GM18909 (cell line): ENCODE data around the gene SALL1.

ENCODE experiments used
- ATAC-seq: cut with Tn5 transposase; IDR thresholded peaks from one replicate; pipeline ENCODE4 v1.9.1; 2021; ENCODE audit warnings: mild to moderate bottlenecking; ENCODE audit not compliant: unreplicated experiment, poor library complexity

The SALL1 gene

DNA sequence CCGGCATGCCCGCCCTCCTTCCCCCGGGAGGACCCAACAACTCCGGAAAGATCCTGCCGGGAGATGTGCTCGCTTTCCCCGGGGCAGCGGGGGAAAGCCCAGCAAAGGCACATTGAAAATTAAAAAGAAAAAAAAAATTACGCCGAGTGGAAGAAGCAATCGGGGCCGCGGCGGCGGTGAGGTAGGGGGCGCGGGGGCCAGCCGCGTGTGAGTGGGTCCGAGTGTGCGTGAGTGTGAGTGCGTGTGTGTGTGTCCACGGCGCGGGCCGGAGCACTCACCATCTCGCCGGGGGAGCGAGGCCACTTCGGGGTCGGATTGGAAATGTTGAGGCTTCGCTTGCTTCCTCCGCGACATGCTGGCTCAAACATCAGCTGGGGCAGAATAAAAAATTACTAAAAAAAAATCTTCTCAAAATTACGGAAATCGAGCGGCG is at the start of gene SALL1:
SALL1 (minus strand) TSS at position 383 of the 433 bp plus-strand sequence; CDS start at position 354, 29 bp downstream.
- no peak for ATAC-seq

DNA sequence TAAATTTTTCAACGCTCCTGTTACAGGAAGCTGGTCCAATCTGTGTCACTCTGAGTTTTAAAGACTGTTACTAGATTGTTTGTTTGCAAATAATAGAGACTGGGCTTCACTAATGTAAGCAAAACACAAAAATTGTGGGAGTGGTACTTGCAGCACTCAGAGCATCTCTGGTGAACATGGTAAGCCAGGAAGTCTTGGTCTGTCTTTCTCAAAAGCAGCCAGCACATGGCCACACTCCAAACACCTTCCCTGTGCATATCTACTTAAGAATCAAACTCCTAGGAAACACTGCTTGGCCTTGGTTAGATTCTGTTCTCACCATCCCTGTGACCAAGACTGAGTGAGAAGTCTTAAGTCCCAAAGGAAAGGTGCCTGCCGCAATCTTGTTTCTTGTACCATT is 49.7 kb upstream of the SALL1 start:
- ATAC-seq: no peak

DNA sequence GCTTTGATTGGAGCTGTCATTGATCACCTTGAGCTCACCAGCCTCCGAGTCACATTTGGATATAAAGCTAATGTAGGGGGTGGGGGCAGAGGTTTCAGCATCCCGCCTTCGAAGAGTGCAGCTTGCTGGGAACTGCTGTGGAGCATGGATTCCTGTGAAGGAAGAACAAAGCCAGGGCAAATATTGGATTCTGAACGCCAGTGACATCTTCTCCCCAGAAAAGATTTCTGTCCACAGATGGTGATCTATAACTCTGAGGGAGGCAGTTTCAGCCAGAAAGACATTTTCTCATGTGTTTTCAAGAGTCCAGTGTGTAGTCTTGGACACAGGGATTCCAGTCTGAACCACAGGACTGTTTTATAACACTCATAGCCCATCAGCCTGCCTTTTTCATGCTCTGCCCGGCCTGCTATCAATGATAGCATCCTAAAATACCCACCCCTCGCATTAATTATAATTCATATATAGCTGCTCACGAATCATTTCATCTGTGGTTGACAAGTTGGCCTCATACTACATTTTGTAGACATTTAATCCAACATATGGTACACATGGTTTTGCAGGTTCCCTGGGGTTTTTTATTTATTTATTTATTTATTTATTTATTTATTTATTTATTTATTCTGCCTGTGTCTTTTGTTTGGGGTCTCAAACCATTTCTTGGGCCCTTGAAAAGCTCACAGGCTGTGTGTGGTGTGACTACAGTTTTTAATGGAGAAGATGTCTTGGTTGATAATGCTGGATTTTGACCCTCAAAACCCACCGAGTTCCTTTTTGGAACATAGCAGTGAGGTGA is 47.1 kb upstream of the SALL1 start:
- no peak for ATAC-seq

DNA sequence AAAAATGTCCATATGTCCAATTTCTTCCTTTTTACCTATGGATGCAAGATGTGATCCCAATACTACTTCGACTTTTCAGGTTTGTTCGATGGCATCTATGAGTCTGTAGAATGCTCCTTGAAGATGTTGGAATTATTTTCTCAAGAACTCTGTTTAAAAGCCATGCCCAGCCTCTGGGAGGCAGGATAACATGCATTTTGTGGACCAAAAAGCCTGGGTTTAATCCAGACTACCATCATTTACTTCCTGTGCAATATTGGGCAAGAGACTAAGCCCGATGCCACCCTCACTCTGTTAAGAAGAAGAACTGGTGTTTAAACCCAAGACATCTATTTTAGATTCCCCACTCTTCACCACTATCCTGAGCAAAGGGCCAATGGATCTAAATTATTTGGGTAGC is 42.8 kb upstream of the SALL1 start:
- ATAC-seq: no peak

DNA sequence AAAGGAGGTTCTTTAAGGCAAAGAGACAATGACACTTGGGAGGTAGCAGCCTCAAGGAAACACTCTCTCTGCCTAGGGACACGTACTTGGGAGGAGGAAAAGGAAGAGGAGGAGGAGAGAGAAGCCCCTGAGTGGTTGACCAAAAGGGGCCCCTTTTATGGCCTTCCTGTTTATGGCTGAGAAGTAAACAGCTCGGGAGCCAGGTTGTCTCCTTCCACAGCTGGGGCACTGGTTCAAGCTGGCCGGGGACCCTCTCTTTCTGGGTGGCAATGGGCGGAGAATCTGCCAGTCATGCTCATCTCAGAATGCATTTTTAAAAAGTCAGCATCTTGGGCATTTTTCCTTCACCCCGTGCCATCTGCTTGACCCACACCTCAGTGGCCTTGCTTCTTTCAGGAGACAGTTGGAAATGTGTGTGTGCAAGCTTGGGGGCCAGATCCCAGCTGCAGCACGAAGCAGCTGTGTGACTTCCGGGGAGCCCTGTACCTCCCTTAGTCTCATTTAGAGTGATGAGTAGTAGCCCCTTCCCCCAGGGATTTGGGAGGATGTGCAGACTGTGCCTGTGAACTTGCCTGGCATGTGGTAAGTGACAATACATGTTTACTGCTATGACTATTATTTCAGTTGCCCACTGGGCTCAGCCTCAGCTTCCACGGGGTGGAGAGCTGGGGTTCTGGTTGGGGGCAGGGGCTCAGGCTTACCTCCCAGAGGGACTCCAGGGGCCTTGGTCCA is 33.8 kb upstream of the SALL1 start:
- ATAC-seq: peak; percentile 83

DNA sequence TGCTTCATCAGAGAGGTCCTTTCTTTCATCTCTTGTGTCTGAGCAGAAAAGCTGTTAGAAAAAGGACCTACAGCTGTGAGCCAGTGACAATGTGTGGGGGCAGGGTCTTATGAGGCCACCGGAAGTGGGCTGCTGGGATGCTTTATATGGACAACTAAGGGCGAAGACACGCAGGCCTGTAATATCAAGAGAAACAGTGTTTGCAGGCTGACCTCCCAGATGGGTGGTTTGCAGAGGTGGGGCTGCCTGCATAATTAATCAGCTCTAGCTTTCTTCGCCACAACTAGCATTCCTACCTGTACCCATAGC is 30.4 kb upstream of the SALL1 start:
- no peak for ATAC-seq

DNA sequence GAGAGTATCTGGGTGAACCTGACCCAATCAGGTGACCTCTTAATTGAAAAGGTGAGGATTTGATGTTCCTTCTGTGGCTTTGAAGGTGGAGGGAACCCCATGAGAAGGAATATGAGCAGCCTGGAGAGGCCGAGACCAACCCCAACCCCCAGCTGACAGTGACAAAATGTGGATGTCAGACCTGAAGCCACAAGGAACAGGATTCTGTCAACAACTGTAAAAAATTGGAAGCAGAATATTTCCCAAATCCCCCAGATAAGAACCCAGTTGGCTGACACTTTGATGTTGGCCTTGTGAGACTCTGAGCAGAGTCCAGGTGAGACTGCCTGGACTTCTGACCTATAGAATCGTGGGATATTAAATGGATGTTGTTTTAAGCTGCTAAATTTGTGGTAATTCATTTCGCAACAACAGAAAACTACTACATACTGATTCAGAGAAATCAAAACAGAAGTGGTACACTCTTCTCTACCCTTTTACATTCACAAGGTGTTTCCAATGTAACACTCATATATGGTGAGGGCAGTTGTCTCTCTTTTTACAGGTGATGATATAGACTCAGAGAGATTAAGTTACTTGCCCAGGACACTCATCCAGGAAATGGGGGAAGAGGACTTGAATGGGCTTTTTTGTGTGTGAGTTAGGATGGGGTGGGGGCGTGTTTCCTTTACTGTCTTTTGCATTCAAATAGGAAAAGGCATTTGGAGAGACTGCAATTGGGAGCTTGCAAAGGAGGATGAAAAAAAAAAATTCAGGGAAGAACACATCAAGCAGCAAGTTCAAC is 29.8 kb upstream of the SALL1 start:
- ATAC-seq: no peak

DNA sequence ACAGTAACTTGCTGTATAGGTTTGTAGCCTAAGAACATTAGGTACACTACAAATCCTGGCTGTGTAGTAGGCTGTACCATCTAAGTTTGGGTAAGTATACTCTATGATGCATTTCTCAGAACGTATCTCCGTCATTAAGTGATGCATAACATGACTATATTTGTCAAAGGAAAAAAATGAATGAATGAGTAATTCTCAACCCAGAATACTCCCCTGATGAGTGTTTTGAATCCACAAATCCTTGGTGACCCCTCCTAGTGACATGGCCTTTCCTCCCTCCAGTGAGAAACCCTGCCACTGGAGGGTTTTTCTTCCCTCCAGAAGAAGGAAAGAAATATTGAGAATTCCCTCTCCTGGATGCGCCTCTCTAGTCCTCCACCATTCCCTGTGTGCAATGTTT is 24.0 kb upstream of the SALL1 start:
- ATAC-seq: no peak

DNA sequence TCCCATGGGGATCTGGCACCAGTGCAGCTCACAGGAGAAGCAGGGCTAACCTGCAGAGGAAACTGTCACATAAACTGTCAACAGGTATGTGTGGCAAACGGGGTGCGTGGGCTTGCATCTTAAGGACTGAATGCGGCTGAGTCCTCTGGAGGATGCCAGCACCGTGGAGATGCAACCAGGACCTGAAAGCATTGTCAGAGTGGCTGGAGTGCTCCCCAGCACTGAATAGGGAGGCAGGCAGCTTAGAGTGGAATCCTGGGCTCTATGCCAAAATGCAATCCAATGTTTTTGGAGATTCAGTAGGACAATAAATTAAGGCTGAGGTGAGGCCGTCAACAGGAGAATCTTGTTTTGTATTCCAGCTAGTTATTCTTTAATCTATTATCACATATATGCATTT is 21.3 kb upstream of the SALL1 start:
- ATAC-seq: no peak

DNA sequence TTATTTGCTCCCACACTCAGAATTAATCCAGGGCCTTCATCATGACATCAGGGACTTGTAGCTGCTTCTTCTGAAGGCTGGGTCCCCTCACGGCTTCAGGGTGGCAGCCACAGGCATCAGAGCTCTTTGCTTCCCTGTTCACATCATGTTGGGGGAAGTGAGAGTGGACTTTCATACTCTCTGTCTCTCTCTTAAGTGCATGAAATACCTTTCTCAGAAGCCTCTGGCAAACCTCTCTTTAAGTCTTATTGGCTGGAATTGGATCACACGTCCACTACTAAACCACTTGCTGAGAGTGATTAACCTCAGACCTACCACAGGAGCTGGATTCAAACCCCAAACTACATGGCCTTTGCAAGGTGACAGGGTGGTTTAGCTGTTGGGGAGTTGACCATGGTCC is 17.7 kb upstream of the SALL1 start:
- no peak for ATAC-seq

DNA sequence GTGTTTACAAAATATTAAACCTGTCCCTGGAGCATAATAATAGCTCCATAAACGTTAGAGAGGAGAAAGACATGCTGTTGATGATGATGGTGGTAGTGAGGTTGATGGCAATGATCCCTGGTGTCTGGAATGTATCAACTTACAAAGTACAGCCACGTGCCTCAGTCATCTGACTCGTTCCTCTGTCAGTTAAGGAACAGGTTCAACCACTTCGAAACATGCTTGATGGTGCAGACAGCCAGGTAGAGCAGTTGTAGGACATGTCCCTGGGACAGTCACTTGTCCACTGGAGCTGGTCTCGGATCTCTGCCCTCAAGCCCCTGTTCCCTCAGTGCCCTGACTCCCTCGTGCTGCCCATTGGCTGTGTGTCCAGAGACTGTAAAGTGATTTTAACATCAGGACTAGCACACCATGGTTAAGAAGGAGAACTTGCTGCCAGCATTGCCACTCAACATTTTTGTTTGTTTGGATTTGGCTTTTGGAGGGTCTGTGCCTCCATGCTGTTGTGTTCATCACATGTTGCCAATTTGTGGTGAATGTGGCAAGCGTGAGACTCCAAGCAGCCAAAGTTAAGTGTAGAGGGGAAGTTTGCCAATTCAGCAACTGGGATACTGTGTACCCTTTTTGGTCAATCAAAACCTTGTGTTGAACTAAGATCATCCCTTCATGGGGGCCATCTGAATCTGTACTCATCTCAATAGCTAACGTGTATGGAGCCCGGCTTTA is 16.3 kb upstream of the SALL1 start:
- ATAC-seq: no peak

DNA sequence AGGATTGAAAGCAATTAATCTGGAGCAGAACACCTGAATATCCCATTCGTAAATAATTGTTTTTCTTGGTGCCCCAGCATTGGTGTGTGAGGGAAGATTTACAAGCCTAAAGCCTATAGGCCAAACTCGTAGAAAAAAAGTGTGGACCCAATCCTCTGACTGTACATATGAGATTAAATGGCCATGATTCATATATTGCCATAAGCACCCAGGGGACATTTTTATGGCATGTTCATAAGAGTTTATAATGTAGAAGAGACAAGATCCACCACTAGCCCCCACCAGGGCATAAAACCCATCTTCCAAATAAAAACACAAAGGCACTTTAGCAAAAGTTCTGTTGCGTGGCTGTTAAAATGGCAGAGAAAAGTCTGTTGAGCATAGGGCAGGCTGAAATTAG is 15.5 kb upstream of the SALL1 start:
- ATAC-seq: no peak

DNA sequence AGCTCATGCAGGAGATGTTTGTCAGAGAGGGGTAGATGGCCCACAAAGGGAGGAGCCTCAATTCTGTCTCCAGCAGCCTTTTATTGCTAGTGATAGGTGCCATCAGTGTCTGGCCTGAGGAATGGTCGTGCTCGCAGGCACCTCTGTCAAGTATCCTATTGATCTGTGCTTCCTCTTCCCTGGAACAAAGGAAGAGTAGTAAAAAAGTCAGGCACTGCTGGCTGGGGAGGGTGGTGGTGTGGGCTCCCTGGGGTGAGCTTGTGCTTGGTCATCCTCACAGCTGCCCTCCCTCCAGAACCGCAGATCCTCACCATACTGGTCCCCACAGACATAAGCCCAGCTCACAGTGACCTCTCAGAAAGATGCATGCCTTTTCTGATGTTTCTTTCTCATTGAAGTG is 15.0 kb upstream of the SALL1 start:
- ATAC-seq: no peak

DNA sequence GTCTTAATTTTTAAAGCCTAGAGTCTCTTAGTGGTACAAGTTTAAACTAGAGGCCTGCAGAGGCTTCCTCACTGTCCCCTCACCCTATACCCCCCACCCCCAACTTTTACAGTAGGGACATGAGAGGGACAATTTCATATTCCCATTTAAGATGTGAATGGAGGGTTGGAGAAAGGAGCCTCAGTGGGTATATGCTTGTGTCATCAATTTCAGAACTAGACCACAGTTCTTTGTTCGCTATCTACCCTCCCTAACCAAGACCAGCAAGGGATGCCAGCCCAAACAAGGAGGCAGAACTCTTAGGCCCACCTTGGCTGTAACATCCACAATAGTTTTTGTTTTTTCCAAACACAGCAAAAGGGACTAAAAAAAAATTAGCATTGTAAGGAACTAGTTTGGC is 14.0 kb upstream of the SALL1 start:
- ATAC-seq: no peak

DNA sequence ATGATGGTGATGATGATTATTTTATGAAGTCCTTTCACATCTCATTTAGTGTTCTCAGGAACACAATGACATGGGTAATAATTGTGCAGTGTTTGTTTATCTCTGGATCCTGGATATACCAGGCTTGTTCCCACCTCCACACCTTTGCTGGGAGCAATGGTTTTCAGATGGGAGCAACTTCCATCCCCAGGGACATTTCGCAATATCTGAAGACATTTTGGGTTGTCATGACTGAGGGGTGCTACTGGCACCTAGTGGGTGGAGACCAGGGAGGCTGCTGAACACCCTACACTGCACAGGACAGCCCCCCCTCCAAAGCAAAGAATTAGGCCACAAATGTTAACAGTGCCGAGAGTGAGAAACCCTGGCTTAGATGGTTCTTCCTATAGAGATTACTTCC is 13.5 kb upstream of the SALL1 start:
- no peak for ATAC-seq

DNA sequence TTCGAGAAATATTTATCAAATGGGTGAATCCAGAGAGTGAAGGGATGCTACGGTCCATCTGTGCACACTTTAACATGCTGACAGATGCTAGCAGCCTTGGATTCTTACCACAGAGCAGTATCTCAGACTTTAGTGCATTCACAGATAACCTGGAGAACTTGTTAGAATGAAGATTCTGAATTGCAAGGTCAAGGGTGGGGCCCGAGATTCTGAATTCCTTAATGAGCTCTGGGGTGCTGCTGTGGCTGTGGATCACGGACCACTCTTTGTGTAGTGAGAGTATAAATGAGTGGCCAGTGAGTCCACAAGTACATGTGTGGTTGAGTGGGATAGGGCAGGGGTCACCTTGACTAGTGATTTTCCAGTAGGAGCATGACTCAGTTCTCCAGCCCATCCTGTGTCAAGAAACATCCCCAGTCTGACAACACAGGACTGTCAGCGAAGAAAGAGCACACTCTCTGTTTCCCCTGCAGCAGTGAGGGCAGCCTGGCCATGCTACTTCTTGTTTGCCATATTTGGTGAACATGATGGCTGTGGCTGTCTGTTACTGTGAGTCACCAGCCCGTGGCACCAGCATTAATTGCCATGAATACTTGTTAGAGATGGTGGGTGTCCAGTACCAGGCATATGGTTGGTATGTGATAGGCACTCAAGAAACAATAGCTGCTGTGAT is 13.0 kb upstream of the SALL1 start:
- no peak for ATAC-seq

DNA sequence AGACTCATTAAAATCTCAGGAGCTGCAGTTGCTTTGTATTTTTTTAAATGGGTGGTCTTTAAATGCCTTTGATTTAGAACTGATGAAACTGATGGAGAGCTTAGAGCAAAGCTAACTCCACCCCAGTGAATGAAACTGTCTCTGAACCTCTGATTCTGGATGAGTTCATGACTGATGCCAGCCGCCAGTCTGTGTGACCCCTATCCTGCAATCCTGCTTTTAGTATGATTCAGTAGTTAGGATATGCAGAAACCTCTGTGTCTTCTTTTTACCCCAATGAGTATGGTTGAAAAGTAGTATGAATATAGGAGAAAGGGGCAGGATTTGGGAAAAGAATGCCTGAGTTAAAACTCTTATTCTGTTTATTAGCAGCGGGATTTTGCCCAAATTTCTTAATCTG is 12.3 kb upstream of the SALL1 start:
- no peak for ATAC-seq

DNA sequence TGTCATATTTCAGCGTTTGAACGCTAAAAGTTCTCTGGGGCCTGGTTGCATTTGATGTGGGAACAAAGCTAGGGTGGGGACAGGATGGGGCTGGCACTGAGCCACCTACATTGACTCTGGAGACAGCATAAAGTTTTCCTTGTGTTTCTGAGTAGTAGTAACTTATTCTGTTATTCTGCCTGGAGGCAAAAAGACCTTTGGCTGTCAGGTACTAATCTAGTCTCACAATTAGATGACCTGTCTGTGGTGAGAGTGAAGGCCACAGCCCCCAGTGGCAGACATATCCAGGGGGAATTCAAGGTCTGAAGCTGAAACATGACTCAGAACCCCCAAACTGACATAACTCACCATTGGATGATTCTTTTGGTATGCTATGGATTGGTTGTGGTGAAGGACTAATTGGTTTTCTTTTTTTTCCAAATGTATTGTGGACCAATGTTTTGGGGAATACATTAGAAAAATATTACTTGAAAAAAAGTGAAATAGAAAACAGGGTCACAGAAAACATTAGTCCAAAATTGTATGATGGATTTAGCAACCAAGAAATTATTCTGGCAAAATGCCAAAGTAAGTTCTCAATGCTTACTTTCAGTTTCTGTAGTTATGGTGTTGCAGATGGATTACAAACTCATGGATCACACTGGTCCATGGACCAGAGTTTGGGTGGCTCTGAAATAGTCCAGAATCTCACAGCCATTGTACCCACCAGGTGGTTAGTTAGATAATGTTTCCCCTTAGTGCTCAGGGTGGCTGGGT is 10.5 kb upstream of the SALL1 start:
- no peak for ATAC-seq

DNA sequence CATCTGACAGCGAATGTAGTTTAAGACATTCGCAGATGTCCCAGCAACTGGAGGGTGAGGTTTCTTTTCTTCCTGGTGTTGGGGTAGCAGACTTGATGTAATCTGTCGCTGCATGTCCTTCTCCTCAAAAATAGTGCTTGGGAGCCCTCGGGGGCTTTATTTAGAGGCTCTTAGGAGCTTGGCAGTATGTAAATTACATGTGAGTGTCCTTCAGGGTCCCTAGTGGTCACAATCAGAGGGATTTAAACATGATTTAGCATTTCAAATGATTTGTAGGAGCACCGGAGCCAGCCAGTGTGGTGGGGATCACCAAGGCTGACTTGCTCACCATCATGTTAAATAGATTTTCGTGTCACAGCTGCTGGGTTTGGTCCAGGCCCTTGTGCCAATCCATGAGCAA is 8.8 kb upstream of the SALL1 start:
- ATAC-seq: no peak
